Activated CD4-positive, alpha-beta T cell treated with anti-CD3 and anti-CD28 coated beads, Interleukin-2, amount 50 U/mL, for 48 hours (primary cell): Measurements from ENCODE around the gene CASZ1.
A peak's percentile ranks its signal among the peaks of the same experiment; 100 is the strongest.

Experiments
- DNase-seq, 2 experiments: peaks; one replicate each; pipeline ENCODE4 v3.0.0-alpha.2; 2020

The CASZ1 gene

GRCh38 chr1:10744654-10745238 is 51.7 kb downstream of the CASZ1 start:
- DNase-seq, result no peak

GRCh38 chr1:10744029-10744428 is 52.4 kb downstream of the CASZ1 start:
- DNase-seq, result no peak

- no peak for DNase-seq
Observed at GRCh38 chr1:10741696-10742095, 54.8 kb downstream of the CASZ1 start.

GRCh38 chr1:10740123-10740522 is 56.3 kb downstream of the CASZ1 start:
- no peak for DNase-seq

- no peak for DNase-seq
Observed at GRCh38 chr1:10739589-10739988, 56.9 kb downstream of the CASZ1 start.

- no peak for DNase-seq
Observed at GRCh38 chr1:10738061-10739058, 58.1 kb downstream of the CASZ1 start.

GRCh38 chr1:10737651-10738050 is 58.8 kb downstream of the CASZ1 start:
- DNase-seq, result no peak

GRCh38 chr1:10736634-10737586 is 59.5 kb downstream of the CASZ1 start:
- no peak for DNase-seq

GRCh38 chr1:10735563-10736305 is 60.7 kb downstream of the CASZ1 start:
- DNase-seq, result no peak

- DNase-seq, result no peak
Observed at GRCh38 chr1:10734962-10735544, 61.4 kb downstream of the CASZ1 start.

- no peak for DNase-seq
Observed at GRCh38 chr1:10734375-10734774, 62.1 kb downstream of the CASZ1 start.

- peak; percentile 63 to 68 for DNase-seq
Observed at GRCh38 chr1:10733474-10734366, 62.7 kb downstream of the CASZ1 start.

GRCh38 chr1:10730985-10731384 is 65.5 kb downstream of the CASZ1 start:
- no peak for DNase-seq

- DNase-seq, result no peak
Observed at GRCh38 chr1:10728595-10729410, 67.6 kb downstream of the CASZ1 start.

- no peak for DNase-seq
Observed at GRCh38 chr1:10727751-10728232, 68.7 kb downstream of the CASZ1 start.

GRCh38 chr1:10726355-10726754 is 70.1 kb downstream of the CASZ1 start:
- DNase-seq, result no peak

GRCh38 chr1:10724948-10725847 is 71.2 kb downstream of the CASZ1 start:
- no peak for DNase-seq

GRCh38 chr1:10724511-10724910 is 71.9 kb downstream of the CASZ1 start:
- DNase-seq, result no peak

- DNase-seq, result no peak
Observed at GRCh38 chr1:10724052-10724494, 72.4 kb downstream of the CASZ1 start.
